KOPT-K1 (cell line): Measurements from ENCODE around the gene SF3A2.

Source experiments
- H3K27ac ChIP-seq: fragments of 200-600 bp; sonication (generic); 2 replicates; pipeline ENCODE4 v1.5.1; 2016; ENCODE audit warnings: antibody characterized with exemption, mild to moderate bottlenecking, low read depth, low read length; ENCODE audit not compliant: poor library complexity, severe bottlenecking
- H3K36me3 ChIP-seq: fragments of 200-600 bp; sonication (generic); 2 replicates; pipeline ENCODE4 v1.5.1; 2017; ENCODE audit warnings: antibody characterized with exemption, mild to moderate bottlenecking, low read length, moderate library complexity; ENCODE audit not compliant: insufficient read depth
- H3K9me3 ChIP-seq: fragments of 200-600 bp; sonication (generic); 2 replicates; pipeline ENCODE4 v1.5.1; 2017; ENCODE audit warnings: antibody characterized with exemption, low read length, mild to moderate bottlenecking; ENCODE audit not compliant: insufficient read depth, poor library complexity, severe bottlenecking

The SF3A2 gene

DNA sequence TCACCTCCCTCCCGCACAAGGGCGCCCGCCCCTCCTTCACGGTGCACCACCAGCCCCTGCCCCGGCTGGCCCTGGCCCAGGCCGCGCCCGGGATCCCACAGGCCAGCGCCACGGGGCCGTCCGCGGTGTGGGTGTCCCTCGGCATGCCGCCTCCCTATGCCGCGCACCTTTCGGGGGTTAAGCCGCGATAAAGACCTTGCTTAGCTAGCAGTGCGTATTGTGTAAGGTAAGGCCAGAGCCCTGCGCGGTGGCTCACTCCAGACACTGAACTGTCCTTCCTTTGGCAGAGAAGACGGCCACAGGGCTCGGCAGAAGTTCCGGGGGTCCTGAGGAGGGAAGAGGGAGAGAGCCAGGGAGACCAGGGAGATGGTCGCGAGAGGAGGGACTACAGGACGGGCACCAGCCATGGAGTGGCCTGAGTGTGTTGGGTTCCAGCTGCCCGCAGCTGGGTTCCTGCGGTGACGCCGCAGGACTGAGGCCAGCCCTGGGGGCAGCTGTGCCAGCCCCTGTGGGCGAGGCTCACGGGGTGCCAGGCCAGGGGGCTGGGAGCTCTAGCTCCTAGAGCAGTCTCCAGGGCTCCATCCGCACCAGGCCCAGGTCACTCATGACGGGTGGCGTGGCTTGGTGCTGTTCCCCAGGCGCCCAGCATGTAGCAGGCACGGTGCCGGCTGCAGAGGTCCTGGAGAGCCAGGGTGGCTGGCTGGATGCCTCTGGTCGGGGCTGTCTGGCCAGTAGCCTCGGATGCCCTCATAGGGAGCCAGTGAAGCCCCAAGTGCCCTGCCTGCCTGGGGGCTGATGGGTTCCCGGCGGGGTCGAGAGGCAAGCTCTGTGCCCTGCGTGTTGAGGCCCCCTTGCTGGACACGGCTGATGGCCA is 8.2 kb upstream of the SF3A2 start:
- peaks cover 94% of the 10 kb centered on the region for H3K36me3 ChIP-seq
- H3K9me3 ChIP-seq: no peaks in the 10 kb centered on the region
- H3K27ac ChIP-seq: no peak overlapping the region

DNA sequence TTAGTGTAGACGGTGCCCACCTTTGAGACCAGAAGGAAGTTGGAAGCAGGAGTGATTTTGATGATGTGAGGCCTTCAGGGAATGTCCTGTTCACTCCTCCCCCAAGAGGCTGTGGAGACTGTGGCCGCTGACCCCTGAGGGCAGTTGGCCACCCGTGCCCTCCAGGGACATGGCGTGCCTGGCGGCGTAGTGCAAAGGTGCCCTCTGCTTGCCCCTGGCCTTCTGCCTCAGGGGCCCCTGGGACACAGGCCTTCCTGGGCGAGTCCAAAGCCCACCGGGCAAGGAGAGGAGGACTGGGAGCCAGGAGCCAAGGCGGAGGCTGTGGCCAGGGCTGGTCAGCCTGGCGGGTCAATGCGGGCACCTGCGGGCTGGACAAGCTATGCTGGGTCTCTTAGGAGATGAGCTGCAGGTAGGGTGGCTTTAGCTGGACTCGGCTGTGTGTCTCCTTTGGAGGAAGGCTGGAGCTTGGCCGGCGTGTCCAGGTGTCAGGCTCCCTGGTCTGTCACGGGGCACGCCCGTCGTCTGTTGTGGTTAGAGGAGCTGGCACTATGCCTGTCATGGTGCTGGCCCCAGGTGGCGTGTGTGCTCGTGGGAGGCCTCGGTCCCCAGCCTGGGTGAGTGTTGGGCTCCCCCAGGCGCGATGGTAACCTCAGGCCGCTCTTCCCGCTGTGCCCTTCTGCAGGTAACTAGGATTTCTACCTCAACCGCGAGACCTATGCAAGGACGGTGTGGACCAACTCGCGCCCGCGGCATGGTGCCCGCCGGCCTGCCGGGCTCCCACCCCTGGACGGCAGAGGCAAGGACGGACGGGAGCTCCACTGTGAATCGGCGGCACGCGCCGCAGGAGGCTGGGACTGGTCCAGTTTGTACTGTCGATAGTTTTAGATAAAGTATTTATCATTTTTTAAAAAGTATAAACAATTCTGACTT is 7.3 kb upstream of the SF3A2 start:
- Histone ChIP-seq H3K27ac (no peak overlapping the region), H3K36me3 (peaks cover 95% of the 10 kb centered on the region), H3K9me3 (no peaks in the 10 kb centered on the region)

DNA sequence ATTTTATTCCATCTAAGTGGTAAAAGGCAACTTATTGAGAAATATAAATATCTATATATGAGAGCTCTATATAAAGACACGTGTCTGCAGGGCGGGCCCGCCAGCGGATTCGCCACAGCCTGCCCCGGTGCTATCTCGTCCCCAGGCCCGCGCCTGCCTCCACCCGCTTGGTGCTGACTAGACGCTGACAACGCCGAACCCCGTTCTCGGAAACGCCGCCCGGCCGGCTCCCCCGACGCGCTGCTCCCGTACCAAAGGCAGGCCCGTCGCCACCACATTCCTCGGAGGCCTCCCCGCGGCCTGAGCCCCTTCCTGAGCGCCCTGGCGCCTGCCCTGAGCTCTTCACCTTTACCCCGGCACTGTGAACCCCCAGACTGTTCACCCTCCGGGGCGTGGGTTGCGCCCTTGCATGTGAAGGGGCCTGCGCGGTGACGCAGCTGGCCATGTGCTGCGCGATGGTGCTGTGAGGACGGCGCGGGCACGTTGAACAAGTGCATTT is 6.5 kb upstream of the SF3A2 start:
- Histone ChIP-seq H3K36me3 (peaks cover 90% of the 10 kb centered on the region), H3K9me3 (no peaks in the 10 kb centered on the region), H3K27ac (no peak overlapping the region)

DNA sequence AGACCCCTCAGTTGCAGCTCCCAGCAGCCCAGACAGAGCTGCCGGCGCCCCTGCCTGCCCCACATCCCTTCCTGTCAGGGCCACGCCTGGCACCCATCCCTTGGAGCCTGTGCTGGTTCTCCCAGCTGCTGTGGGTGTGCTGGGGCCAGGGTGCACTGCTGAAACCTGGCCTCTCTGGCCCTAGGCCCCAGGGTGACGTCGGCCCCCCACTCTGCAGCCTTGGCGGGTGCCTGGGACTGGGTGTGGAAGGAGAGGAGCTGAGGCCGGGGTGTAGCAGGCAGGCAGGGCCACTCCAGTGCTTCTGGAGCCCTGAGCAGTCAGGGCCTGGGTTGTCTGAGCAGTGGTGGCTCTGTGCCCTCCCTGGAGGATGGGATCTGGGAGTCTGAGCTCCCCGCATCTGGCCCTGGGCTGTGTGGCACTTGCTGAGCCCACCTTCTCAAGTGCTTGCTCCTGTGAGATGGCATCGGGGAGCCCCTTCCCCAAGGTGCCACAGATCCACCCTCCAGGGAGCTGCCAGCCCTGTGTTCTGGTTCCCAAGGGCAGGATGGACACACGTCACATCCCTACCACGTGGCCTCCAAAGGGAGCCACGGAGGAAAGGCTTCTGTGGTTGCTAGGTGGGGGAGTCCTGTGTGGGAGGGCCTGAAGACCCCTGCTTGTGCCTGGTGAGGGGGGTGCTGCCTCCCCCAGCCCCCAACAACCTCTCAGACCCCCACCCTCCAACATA is 5.7 kb upstream of the SF3A2 start:
- H3K36me3 ChIP-seq: peaks cover 81% of the 10 kb centered on the region
- no peaks in the 10 kb centered on the region for H3K9me3 ChIP-seq
- H3K27ac ChIP-seq: no peak overlapping the region

DNA sequence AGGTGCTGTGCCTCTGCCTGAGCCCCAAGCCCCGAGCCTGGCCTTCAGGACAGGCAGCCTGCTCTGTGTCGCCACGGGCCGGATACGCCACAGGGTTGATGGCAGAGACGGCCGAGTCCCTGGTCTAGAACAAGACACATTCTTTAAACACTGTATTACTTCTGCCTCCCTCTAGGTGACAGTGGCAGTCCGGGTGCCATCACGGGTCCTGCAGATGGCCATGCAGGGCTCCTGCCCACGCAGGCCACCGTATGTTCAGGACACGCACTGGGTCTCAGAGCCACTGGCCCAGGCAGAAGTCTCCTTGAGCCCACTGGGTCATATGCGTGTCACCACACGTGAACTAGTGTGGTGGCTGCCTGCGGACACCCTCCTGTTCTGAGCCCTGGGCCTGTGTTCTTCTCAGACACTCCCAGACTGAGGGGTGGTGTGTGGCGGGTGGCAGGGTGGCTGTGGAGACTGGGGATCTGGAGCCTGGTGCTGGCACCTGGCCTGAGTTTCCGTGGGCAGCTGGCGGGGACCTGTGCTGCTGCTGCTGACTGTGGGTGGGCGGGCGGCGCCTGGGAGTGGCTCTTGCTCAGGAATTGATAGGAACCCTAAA is 4.9 kb upstream of the SF3A2 start:
- Histone ChIP-seq H3K36me3 (peaks cover 73% of the 10 kb centered on the region), H3K27ac (no peak overlapping the region)

DNA sequence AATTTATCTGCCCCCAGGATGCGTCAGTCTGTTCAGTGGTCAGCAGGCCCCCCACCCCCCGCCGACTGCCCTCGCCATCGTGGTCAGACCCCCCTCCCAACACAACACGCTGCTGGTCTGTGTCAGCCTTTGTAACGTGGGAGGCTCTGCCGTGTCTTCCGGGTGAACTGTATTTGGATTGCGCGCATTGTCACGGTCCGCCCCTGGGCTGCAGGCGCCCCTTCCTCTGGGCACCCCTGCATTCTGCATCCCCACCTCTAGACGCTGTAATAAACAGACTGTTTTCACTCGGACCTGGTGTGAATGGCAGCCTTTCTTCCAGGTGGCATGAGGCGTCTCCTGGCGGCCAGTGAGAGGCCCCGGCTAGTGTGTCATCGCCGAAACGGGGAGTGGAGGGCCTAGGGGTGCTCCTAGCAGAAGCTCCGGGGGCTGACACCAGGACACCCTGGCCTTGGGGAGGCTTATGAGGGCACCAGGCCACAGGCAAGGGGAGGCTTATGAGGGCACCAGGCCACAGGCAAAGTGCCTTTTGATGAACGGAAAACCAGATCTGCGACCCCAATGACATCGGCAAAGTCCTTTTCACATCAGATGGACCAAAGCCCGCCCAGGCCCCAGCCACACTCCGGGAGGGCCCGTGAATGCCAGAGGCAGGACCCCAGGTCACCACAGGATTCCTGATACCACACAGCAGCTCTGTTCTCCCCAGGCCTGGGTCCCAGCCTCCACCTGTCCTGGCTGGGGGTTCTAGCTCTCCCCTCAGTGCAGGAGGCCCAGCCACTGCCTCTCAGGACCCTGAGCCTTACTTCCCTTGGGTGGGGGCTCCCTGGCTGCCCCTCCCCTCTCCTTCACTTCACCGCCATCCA is 4.1 kb upstream of the SF3A2 start:
- no peaks in the 10 kb centered on the region for H3K9me3 ChIP-seq
- no peak overlapping the region for H3K27ac ChIP-seq
- H3K36me3 ChIP-seq: peaks cover 68% of the 10 kb centered on the region

More for the DNA sequence above, 4.9 kb upstream of the SF3A2 start:
- no peaks in the 10 kb centered on the region for H3K9me3 ChIP-seq

DNA sequence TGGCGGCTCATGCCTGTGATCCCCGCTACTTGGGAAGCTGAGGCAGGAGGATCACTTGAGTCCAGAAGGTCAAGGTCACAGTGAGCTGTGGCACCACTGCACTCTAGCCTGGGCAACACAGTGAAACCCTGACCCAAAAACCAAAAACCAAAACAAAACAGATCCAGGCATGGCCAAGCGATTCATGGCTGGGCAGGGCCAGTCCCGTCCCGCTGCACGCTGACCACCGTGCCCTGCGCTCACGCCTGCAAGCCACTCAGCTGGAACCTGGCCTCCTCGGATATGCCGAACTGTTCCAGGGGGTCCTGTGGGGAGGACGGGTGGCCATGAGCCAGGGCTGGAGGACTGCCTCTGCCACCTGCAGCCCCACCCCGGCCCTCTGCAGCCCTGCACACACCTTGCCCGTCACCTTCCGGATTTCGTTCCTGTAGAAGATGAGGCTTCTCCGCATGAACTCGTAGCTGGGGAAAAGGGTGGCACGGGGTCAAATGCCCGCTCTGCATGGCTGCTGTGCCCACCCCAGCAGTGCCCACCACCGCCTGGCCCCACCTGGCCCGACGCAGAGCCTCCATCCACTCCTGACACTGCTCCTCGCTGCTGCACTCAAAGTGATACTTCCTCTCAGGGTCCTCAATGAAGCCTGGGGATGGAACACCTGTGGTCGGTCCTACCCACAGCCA is 2.9 kb upstream of the SF3A2 start:
- Histone ChIP-seq H3K9me3 (no peaks in the 10 kb centered on the region), H3K36me3 (peaks cover 68% of the 10 kb centered on the region), H3K27ac (no peak overlapping the region)

DNA sequence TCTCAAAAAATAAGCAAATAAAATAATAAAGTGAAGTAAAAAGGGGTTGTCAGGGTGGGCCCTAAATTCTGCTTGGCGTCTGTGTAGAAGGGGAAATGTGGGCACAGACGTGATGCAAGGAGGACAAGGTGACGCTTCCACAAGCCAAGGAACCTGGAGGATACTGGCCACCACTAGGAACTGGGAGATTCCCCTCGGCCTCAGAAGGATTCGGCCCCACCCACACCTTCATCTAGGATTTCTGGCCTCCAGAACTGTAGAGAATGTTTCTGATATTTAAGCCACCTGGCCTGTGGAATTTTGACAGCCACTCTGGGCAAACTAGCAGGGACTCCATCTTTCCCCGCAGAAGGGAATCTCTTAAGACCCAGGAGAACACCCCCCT is 1.6 kb upstream of the SF3A2 start:
- Histone ChIP-seq H3K36me3 (peaks cover 58% of the 10 kb centered on the region), H3K27ac (peak overlapping the region; percentile 93), H3K9me3 (no peaks in the 10 kb centered on the region)

DNA sequence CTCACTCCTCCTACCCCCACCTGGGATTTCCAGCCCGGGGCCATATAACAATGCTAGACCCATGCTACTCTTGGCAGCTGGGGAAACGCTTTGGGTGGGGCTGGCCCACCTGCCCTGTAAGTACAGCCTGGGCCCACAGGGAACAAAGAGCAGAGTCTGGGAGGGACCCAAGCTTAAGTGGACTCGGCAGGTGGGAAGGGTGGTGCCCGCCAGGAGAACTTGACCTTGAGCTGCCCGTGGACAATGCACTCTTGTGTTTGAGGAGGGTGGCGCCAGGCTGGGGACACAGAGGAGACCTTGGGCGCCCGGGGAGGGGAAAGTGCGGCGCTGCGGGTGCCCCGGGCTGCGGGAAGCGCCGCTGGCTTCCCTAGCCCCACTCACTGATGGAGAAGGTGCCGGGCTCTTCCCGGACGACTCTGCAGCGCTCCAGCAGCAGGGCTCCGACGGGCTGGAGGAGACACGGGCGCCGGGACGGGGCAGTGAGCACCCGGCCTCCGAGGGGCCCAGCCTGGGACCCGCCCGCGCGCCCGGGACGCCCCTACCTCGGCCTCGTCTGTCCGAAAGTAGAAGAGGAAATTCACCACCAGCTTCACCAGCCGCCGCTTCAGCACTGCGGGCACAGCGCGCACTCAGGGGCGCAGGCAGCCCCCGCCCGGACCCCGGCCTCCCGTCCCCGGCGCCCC is 1.1 kb upstream of the SF3A2 start:
- peaks cover 58% of the 10 kb centered on the region for H3K36me3 ChIP-seq
- H3K9me3 ChIP-seq: no peaks in the 10 kb centered on the region
- peak overlapping the region; percentile 93 for H3K27ac ChIP-seq

DNA sequence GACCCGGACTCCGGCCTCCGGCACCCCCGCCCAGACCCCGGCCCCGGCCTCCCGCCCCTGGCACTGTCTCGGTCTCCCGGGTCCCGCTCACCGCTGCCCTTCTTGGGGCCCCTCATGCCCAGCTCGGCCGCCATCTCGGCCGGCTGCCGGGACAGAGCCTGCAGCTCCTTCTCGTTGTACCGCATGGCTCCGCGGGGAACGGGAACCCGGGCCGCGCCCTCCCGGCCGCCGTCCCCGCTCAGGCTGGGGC is 635 bp upstream of the SF3A2 start:
- Histone ChIP-seq H3K27ac (peak overlapping the region; percentile 93), H3K9me3 (no peaks in the 10 kb centered on the region), H3K36me3 (peaks cover 58% of the 10 kb centered on the region)

DNA sequence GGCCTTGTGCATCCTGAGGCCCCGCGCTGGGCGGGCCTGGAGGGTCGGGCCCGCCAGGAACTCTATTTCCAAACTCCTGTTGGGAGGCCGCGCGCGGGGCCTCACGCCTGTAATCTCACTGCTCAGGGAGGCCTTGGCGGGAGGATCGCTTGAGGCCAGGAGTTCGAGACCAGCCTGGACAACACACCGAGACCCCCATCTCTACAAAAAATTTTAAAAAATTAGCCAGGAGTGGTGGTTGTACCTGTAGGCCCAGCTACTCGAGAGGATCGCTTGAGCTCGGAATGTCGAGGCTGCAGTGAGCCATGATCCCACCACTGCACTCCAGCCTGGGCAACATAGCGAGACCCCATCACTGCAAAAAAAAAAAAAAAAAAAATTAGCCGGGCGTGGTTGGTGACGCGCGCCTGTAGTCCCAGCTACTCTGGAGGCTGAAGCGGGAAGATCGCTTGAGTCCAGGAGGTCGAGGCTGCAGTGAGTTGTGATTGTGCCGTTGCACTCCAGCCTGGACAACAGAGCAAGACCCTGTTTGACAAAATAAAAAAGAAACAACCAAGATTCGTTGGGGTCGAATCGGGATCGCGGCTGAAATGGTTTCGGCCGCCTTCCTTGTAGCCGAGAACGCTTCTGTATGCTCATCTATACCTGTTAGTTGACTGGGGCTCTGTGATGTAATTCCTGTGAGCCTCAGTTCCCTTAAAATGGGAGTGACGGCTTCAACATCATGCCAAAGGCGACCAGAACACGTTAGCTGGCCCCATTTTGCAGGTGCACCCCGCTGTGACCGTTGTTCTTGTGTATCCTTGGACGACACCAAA is 636 bp downstream of the SF3A2 start:
- peaks cover 58% of the 10 kb centered on the region for H3K36me3 ChIP-seq
- no peaks in the 10 kb centered on the region for H3K9me3 ChIP-seq
- peak overlapping the region; percentile 93 for H3K27ac ChIP-seq

DNA sequence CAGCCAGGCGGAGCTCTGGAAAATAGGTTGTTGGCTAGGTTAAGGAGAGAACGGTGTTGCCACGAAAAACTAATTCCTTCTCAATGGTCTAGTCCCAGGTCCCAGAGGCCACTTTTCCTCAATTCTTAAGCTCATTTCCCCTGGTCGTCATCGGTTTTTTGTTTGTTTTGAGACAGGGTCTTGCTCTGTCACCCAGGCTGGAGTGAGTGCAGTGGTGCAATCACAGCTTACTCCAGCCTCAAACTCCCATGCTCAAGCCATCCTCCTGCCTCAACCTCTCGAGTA is 1.2 kb downstream of the SF3A2 start:
- H3K9me3 ChIP-seq: no peaks in the 10 kb centered on the region
- peak overlapping the region; percentile 93 for H3K27ac ChIP-seq
- H3K36me3 ChIP-seq: peaks cover 58% of the 10 kb centered on the region

DNA sequence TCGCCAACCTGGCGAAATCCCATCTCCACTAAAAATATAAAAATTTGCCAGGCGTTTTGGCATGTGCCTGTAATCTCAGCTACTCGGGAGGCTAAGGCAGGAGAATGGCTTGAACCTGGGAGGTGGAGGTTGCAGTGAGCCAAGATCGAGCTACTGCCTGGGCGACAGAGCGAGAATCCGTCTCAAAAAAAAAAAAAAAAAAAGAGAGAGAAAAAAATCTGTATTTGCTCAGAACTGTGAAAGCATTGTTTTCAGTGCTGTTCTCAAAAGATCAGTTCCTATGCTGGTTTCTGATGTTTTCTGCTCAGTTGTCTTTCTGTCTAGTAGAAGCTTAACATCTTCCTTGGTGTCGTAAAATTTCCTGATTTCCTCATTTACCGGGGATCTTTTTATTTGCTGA is 2.5 kb downstream of the SF3A2 start:
- peak overlapping the region; percentile 55 for H3K27ac ChIP-seq
- no peaks in the 10 kb centered on the region for H3K9me3 ChIP-seq

More for the DNA sequence above, 2.5 kb downstream of the SF3A2 start:
- peaks cover 58% of the 10 kb centered on the region for H3K36me3 ChIP-seq
